Right atrium auricular region (tissue), 2 donors: ENCODE measurements around the gene PHACTR4. TPM values are rescaled to one million over a fixed set of nuclear protein-coding genes. Genes with fewer than 3 reads are reported as not detected.
A peak's percentile ranks its signal among the peaks of the same experiment; 100 is the strongest.
"Not testable (repeated sequence)": the region's sequence is repeated elsewhere in the genome, so short reads cannot be mapped to it uniquely, and the experiment has no call there.

ENCODE experiments used
- DNase-seq: peaks from one replicate; pipeline ENCODE4 v3.0.0-alpha.2; 2019; ENCODE audit warnings: low spot score
- H3K27ac ChIP-seq, 2 donors: fragments of 200-600 bp; sonication (generic); 1 replicate in 1 of 2; 2 replicates in 1 of 2; pipeline ENCODE4 v1.5.1; 2016 to 2019
- H3K27me3 ChIP-seq, 2 donors: fragments of 200-600 bp; sonication (generic); one replicate each; pipeline versions ENCODE4 v1.5.1 to v1.6.0; 2017 to 2019
- H3K36me3 ChIP-seq: fragments of 200-600 bp; sonication (generic); one replicate; pipeline ENCODE4 v1.5.1; 2016
- H3K4me1 ChIP-seq, 2 donors: fragments of 200-600 bp; sonication (generic); one replicate each; pipeline versions ENCODE4 v1.5.1 to v1.6.0; 2017 to 2019
- H3K4me3 ChIP-seq, 2 donors: fragments of 200-600 bp; sonication (generic); 1 replicate in 1 of 2; 2 replicates in 1 of 2; pipeline ENCODE4 v1.5.1; 2017 to 2019; ENCODE audit warnings: mild to moderate bottlenecking in 1 of 2, moderate library complexity in 1 of 2
- H3K9me3 ChIP-seq, 2 donors: fragments of 200-600 bp; sonication (generic); one replicate each; pipeline ENCODE4 v1.5.1; 2019
- CTCF ChIP-seq, 2 donors: fragments of 200-600 bp; sonication (generic); IDR thresholded peaks; one replicate each; pipeline ENCODE4 v1.5.1; 2019; ENCODE audit warnings: antibody characterized with exemption in 2 of 2
- total RNA-seq, 2 donors: library from RNA; depleted of rRNA; stranded (reverse); fragments of >200 nt; gene quantifications; one replicate each; pipeline ENCODE4 v1.1.0, GENCODE V29; 2016

Gene PHACTR4
- total RNA-seq, 2 donors from 2014 or later, result 15.8 to 22.4 TPM

GRCh38 chr1:28508435-28508754 is 138.9 kb downstream of the PHACTR4 start:
- no peak for TF ChIP-seq CTCF (IDR thresholded peaks at IDR 0.05)
- Histone ChIP-seq H3K9me3 (no peaks in the 10 kb centered on the region), H3K4me1 (peaks cover 0 to 46% of the 10 kb centered on the region in 2 donors), H3K4me3 (peak overlapping the region in 1 of 2 donors; percentile 69), H3K27me3 (no peaks in the 10 kb centered on the region), H3K27ac (peak overlapping the region in 1 of 2 donors; percentile 23), H3K36me3 (peaks cover 58% of the 10 kb centered on the region)
- no peak for DNase-seq

GRCh38 chr1:28509705-28510272 is 140.2 kb downstream of the PHACTR4 start:
- no peaks in the 10 kb centered on the region for H3K27me3 ChIP-seq
- DNase-seq, result no peak
- no peak overlapping the region for H3K4me3 ChIP-seq
- H3K9me3 ChIP-seq, result no peaks in the 10 kb centered on the region
- peaks cover 0 to 46% of the 10 kb centered on the region in 2 donors for H3K4me1 ChIP-seq
- TF ChIP-seq CTCF (IDR thresholded peaks at IDR 0.05), result no peak
- no peak overlapping the region for H3K27ac ChIP-seq
- H3K36me3 ChIP-seq, result peaks cover 65% of the 10 kb centered on the region

- TF ChIP-seq CTCF (IDR thresholded peaks at IDR 0.05), result no peak
- Histone ChIP-seq H3K36me3 (peaks cover 70% of the 10 kb centered on the region), H3K9me3 (no peaks in the 10 kb centered on the region), H3K4me1 (peaks cover 0 to 46% of the 10 kb centered on the region in 2 donors), H3K27me3 (no peaks in the 10 kb centered on the region), H3K4me3 (no peak overlapping the region), H3K27ac (no peak overlapping the region)
- DNase-seq, result no peak
Measured at GRCh38 chr1:28510273-28510969, 140.9 kb downstream of the PHACTR4 start.

GRCh38 chr1:28510970-28511440 is 141.5 kb downstream of the PHACTR4 start:
- Histone ChIP-seq H3K4me1 (peaks cover 0 to 46% of the 10 kb centered on the region in 2 donors), H3K36me3 (peaks cover 70% of the 10 kb centered on the region)

GRCh38 chr1:28512058-28512611 is 142.6 kb downstream of the PHACTR4 start:
- DNase-seq, result no peak
- H3K27ac ChIP-seq, result no peak overlapping the region
- H3K9me3 ChIP-seq, result no peaks in the 10 kb centered on the region
- no peaks in the 10 kb centered on the region for H3K27me3 ChIP-seq
- no peak overlapping the region for H3K4me3 ChIP-seq
- peaks cover 0 to 38% of the 10 kb centered on the region in 2 donors for H3K4me1 ChIP-seq
- no peak for TF ChIP-seq CTCF (IDR thresholded peaks at IDR 0.05)
- H3K36me3 ChIP-seq, result peaks cover 70% of the 10 kb centered on the region

More at GRCh38 chr1:28510970-28511440, 141.5 kb downstream of the PHACTR4 start:
- TF ChIP-seq CTCF (IDR thresholded peaks at IDR 0.05), result no peak
- Histone ChIP-seq H3K4me3 (no peak overlapping the region), H3K27me3 (no peaks in the 10 kb centered on the region), H3K9me3 (no peaks in the 10 kb centered on the region), H3K27ac (no peak overlapping the region)
- DNase-seq, result no peak

GRCh38 chr1:28514445-28514933 is 144.9 kb downstream of the PHACTR4 start:
- H3K27me3 ChIP-seq, H3K9me3 ChIP-seq, H3K4me3 ChIP-seq, H3K27ac ChIP-seq, DNase-seq: not testable (repeated sequence)
- Histone ChIP-seq H3K36me3 (peaks cover 51% of the 10 kb centered on the region), H3K4me1 (peaks cover 0 to 31% of the 10 kb centered on the region in 2 donors)
